ENCODE measurements around the gene DLX4. TPM values are rescaled to one million over a fixed set of nuclear protein-coding genes. Genes with fewer than 3 reads are reported as not detected.

The DLX4 gene
- total and polyA plus RNA-seq, 12 donors = 0.03 to 0.26 TPM; not detected in 10

GRCh38 chr17:49990331-49990730, 21.3 kb downstream of the DLX4 start:
- no peak for TF ChIP-seq CTCF (IDR thresholded peaks at IDR 0.05)
- H3K27ac ChIP-seq = no peak overlapping the region
- DNase-seq (no peak), ATAC-seq (no peak)
- H3K4me1 ChIP-seq = peaks cover 3 to 27% (median 19%) of the 10 kb centered on the region in 9 donors
- H3K36me3 ChIP-seq = no peaks in the 10 kb centered on the region
- no peak overlapping the region for H3K4me3 ChIP-seq
- intact Hi-C loops (cut with DNase I) = loop anchor here in 6 of 10 donors (5.0 to 10.0 kb wide), 3 partner anchors 38 to 286 kb away; partner anchors contain the start of gene SLC35B1 (in 5 of the 6)
- 48 to 50% methylated on average over 3 of the region's 3 CpGs for WGBS, 2 donors
- H3K27me3 ChIP-seq = peaks cover 14 to 98% (median 92%) of the 10 kb centered on the region in 7 donors
- no peaks in the 10 kb centered on the region for H3K9me3 ChIP-seq

GRCh38 chr17:49990921-49991320, 21.9 kb downstream of the DLX4 start:
- no peak overlapping the region for H3K4me3 ChIP-seq
- H3K36me3 ChIP-seq = no peaks in the 10 kb centered on the region
- ATAC-seq = no peak
- intact Hi-C loops (cut with DNase I) = loop anchor here in 6 of 10 donors (5.0 to 10.0 kb wide), 3 partner anchors 39 to 286 kb away; partner anchors contain the start of gene SLC35B1 (in 5 of the 6)
- peaks cover 16 to 98% (median 94%) of the 10 kb centered on the region in 7 donors for H3K27me3 ChIP-seq
- no peak overlapping the region for H3K27ac ChIP-seq
- 81 to 82% methylated on average over 8 of the region's 8 CpGs for WGBS, 2 donors
- no peak for TF ChIP-seq CTCF (IDR thresholded peaks at IDR 0.05)
- no peak for DNase-seq
- H3K9me3 ChIP-seq = no peaks in the 10 kb centered on the region
- H3K4me1 ChIP-seq = peaks cover 3 to 30% (median 19%) of the 10 kb centered on the region in 9 donors

GRCh38 chr17:49991409-49991808, 22.4 kb downstream of the DLX4 start:
- Histone ChIP-seq H3K36me3 (no peaks in the 10 kb centered on the region), H3K27ac (no peak overlapping the region), H3K9me3 (no peaks in the 10 kb centered on the region), H3K4me3 (no peak overlapping the region), H3K4me1 (peaks cover 3 to 31% (median 20%) of the 10 kb centered on the region in 9 donors), H3K27me3 (peaks cover 21 to 98% (median 94%) of the 10 kb centered on the region in 7 donors)
- intact Hi-C loops (cut with DNase I) = loop anchor here in 6 of 10 donors (5.0 to 10.0 kb wide), 3 partner anchors 39 to 287 kb away; partner anchors contain the start of gene SLC35B1 (in 5 of the 6)
- no peak for TF ChIP-seq CTCF (IDR thresholded peaks at IDR 0.05)
- no peak for DNase-seq
- no peak for ATAC-seq
- 78 to 82% methylated on average over 14 of the region's 14 CpGs for WGBS, 2 donors

DNA sequence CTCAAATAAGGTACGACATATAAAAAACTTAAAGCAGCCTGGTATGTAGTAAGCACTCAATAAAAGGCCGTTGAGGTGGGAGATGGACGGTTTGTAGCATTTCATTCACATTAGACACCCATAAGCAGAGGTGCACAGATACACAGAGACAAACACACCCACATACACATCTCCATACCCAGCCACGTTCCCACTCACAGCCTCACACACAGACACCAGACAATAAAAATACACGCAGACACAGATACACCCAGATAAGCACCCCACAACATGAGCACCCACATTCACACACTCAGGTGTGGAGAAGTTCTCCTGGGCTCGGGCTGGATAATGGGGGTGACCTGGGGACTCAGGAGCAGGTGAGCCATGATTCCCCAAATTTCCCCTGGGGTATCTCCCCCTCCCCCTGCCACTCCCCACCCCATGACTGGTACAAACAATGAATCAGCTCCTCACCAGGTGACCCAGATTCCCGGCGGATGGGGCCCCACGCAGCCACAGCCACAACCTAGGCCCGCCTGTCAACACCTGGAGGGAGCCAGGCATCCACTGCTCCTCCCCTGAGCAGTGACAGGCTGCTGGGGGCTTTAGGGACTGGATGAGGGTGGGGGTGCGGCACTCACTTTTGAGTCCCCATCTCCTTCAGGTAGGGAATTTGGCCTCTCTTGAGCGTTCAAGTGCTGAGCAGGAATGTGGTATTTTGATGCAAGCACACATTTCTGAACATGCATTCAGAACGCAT, 23.4 kb downstream of the DLX4 start:
- DNase-seq = no peak
- Histone ChIP-seq H3K4me1 (peaks cover 7 to 40% (median 29%) of the 10 kb centered on the region in 9 donors), H3K27ac (no peak overlapping the region), H3K36me3 (no peaks in the 10 kb centered on the region), H3K27me3 (peaks cover 29 to 98% (median 94%) of the 10 kb centered on the region in 7 donors), H3K4me3 (no peak overlapping the region), H3K9me3 (no peaks in the 10 kb centered on the region)
- 68 to 78% methylated on average over 13 of the region's 13 CpGs for WGBS, 2 donors
- intact Hi-C loops (cut with DNase I) = loop anchor here in 6 of 10 donors (5.0 to 10.0 kb wide), 3 partner anchors 40 to 288 kb away; partner anchors contain the start of gene SLC35B1 (in 5 of the 6)
- TF ChIP-seq CTCF (IDR thresholded peaks at IDR 0.05) = no peak
- no peak for ATAC-seq
